Activated CD8-positive, alpha-beta memory T cell treated with anti-CD3 and anti-CD28 coated beads, Interleukin-2, amount 10 ng/mL, durations not matched to agents 7 days and 5 days (primary cell): ENCODE measurements around the gene CIROP. TPM values are rescaled to one million over a fixed set of nuclear protein-coding genes. Genes with fewer than 3 reads are reported as not detected.
A peak's percentile ranks its signal among the peaks of the same experiment; 100 is the strongest.
"Not testable (repeated sequence)": the region's sequence is repeated elsewhere in the genome, so short reads cannot be mapped to it uniquely, and the experiment has no call there.

Experiments used
- ATAC-seq: fragments of 150-1000 bp; cut with Tn5 transposase; one replicate; pipeline ENCODE4 v1.10.0; 2021; ENCODE audit warnings: moderate library complexity
- CTCF ChIA-PET: fragments of 350-600 bp; sonication (Branson Sonifier 250); formaldehyde crosslinking; loops from one replicate; lab custom pipeline; 2021; ENCODE audit warnings: antibody characterized with exemption; lab: Charles Lee
- DNase-seq: peaks from one replicate; pipeline ENCODE4 v3.0.0-alpha.2; 2020
- H3K27ac Mint-ChIP-seq: one replicate; pipeline ENCODE4 v1.8.0; 2021; ENCODE audit warnings: mild to moderate bottlenecking, mixed read lengths
- H3K27me3 Mint-ChIP-seq: one replicate; pipeline ENCODE4 v1.8.0; 2021; ENCODE audit warnings: mixed read lengths
- H3K36me3 Mint-ChIP-seq: one replicate; pipeline ENCODE4 v1.8.0; 2021; ENCODE audit warnings: mild to moderate bottlenecking, mixed read lengths
- H3K4me1 Mint-ChIP-seq: one replicate; pipeline ENCODE4 v1.8.0; 2021; ENCODE audit warnings: mixed read lengths
- H3K4me3 Mint-ChIP-seq: one replicate; pipeline ENCODE4 v1.8.0; 2021; ENCODE audit warnings: mild to moderate bottlenecking, moderate library complexity, mixed read lengths
- H3K9me3 Mint-ChIP-seq: one replicate; pipeline ENCODE4 v1.8.0; 2022; ENCODE audit warnings: low read depth, mixed read lengths
- total RNA-seq, 2 experiments: library from RNA; stranded (reverse); gene quantifications; one replicate each; pipeline ENCODE4 v1.2.3, GENCODE V29; 2021

The CIROP gene
- total RNA-seq, 2 experiments from 2014 or later, result not detected

DNA sequence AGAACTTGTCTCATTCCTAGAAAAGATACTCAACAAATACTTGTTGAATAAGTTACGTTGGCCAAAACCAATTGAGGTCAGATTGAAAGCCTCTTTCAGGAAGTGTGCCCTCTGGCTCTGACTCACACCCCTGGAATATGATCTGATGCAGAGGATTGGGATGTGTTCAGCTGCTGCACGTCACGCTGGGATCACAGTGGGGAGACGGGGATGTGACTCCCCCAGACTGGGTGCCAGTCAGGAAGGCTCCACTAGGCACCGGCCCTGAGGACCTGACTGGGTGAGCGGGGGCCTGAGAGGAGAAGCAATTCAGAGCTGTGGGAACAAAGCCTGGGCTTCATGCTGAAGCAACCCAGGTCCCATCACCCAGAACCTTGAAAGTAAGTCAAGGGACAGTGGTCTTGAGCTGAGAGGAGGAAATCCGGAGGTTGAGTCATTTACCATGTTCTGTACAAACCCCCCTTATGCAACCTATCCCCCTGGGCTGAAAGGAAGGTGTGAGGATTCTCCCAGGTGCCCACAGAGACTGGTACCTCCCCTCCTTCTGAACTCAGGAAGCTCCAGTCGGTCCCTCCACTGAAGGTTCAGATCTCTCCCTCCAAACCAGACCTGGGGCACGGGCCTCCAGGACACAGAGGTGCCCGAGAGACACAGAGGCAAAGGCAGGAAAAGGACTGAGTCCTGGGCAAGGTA, 10.4 kb upstream of the CIROP start:
- CTCF ChIA-PET, result interaction anchor here (1.0 kb wide), 1 partner anchor 69 kb away, joined by 3 read pairs; no protein-coding TSS in a partner anchor
- ATAC-seq (no peak), DNase-seq (no peak)
- Mint-ChIP-seq H3K9me3 (no peaks in the 10 kb centered on the region), H3K27me3 (peaks cover 3% of the 10 kb centered on the region), H3K27ac (no peak overlapping the region), H3K4me1 (peaks cover 35% of the 10 kb centered on the region), H3K4me3 (no peak overlapping the region), H3K36me3 (no peaks in the 10 kb centered on the region)

- H3K9me3 Mint-ChIP-seq, result no peaks in the 10 kb centered on the region
- no peak overlapping the region for H3K27ac Mint-ChIP-seq
- no peak for ATAC-seq
- CTCF ChIA-PET, result interaction anchor here (1.0 to 2.0 kb wide), 2 partner anchors 69 to 72 kb away, joined by 3 to 6 read pairs; no protein-coding TSS in a partner anchor
- peaks cover 29% of the 10 kb centered on the region for H3K4me1 Mint-ChIP-seq
- no peak for DNase-seq
- H3K36me3 Mint-ChIP-seq, result no peaks in the 10 kb centered on the region
- H3K4me3 Mint-ChIP-seq, result no peak overlapping the region
- peaks cover 3% of the 10 kb centered on the region for H3K27me3 Mint-ChIP-seq
These were observed 9.9 kb upstream of the CIROP start for GRCh38 chr14:23114669-23115038.

DNA sequence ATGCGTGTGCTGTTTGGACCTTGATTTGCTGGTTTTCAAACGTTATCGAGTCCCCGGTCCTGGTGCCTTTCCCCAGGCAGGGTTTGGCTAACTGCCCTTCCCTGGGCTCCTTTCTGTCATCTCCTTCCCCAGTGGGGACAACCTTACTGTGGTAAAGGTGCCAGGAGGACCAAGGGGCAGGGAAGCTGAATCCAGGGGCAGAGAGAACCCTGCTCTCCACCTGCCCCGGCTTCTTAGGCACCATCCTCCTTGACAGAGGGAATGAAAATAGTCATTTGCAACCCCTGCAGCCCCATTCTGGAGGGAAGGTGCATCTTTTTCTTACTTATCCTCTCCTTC, 9.3 kb upstream of the CIROP start:
- CTCF ChIA-PET, result interaction anchor here (1.0 to 2.0 kb wide), 2 partner anchors 70 to 73 kb away, joined by 3 to 6 read pairs; no protein-coding TSS in a partner anchor
- no peaks in the 10 kb centered on the region for H3K9me3 Mint-ChIP-seq
- no peak for DNase-seq

DNA sequence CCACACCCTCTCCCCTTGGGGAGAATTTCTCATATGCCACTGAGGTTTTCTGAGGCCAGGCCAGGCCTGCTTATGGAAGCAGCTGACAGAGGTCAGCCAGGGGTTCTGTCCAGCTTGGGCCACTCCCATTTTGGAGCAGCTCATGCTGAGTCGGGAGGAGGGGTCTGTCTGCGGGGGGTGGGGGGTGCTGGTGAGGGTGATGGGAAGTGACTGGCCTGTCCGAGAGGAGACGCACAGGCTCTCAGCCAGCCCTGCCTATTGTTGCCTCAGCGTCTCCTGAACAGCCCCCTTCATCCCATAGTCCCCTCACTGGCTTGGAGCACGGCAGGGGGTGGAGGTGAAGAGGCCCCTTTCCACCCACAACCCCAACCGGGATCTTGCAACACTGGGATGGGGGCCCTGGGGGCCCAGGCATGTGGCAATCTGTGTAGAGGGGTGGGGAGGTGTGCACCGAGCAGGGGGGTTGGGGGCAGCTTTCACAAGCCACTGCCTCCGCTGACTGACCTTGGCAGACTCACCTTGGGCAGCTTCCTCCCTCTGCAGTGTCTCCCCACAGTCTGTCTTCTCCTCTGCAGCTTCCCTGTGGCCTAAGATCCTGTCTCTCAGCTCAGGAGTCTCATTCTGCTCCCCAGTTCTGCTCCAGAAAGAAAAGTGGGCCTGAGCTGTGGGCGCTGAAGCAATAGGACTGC, 8.8 kb upstream of the CIROP start:
- CTCF ChIA-PET, result interaction anchor here (1.3 to 3.3 kb wide), 3 partner anchors 7 to 73 kb away, joined by 3 to 23 read pairs (median 6); no protein-coding TSS in a partner anchor
- ATAC-seq, result no peak
- peaks cover 21% of the 10 kb centered on the region for H3K4me1 Mint-ChIP-seq
- no peak overlapping the region for H3K4me3 Mint-ChIP-seq
- DNase-seq, result no peak
- H3K9me3 Mint-ChIP-seq, result no peaks in the 10 kb centered on the region
- H3K27ac Mint-ChIP-seq, result no peak overlapping the region
- H3K36me3 Mint-ChIP-seq, result no peaks in the 10 kb centered on the region
- H3K27me3 Mint-ChIP-seq, result peaks cover 3% of the 10 kb centered on the region

More for the DNA sequence above, 9.3 kb upstream of the CIROP start:
- Mint-ChIP-seq H3K36me3 (no peaks in the 10 kb centered on the region), H3K4me3 (no peak overlapping the region), H3K4me1 (peaks cover 24% of the 10 kb centered on the region), H3K27me3 (peaks cover 3% of the 10 kb centered on the region), H3K27ac (no peak overlapping the region)
- no peak for ATAC-seq

- Mint-ChIP-seq H3K9me3 (no peaks in the 10 kb centered on the region), H3K27me3 (peaks cover 3% of the 10 kb centered on the region), H3K4me1 (peaks cover 16% of the 10 kb centered on the region), H3K4me3 (no peak overlapping the region), H3K36me3 (no peaks in the 10 kb centered on the region), H3K27ac (no peak overlapping the region)
- ATAC-seq (peak; percentile 38), DNase-seq (no peak)
- CTCF ChIA-PET, result interaction anchor here (1.0 to 3.3 kb wide), 7 partner anchors 8 to 74 kb away, joined by 3 to 23 read pairs (median 4); no protein-coding TSS in a partner anchor
These were observed 7.8 kb upstream of the CIROP start for GRCh38 chr14:23112359-23113178.

GRCh38 chr14:23110579-23111365, 6.0 kb upstream of the CIROP start:
- H3K4me1 Mint-ChIP-seq, result peaks cover 16% of the 10 kb centered on the region
- H3K9me3 Mint-ChIP-seq, result no peaks in the 10 kb centered on the region
- DNase-seq, result no peak
- no peaks in the 10 kb centered on the region for H3K36me3 Mint-ChIP-seq
- H3K4me3 Mint-ChIP-seq, result no peak overlapping the region
- no peak overlapping the region for H3K27ac Mint-ChIP-seq
- CTCF ChIA-PET, result interaction anchor here (0.7 to 3.4 kb wide), 6 partner anchors 10 to 183 kb away, joined by 3 to 25 read pairs (median 10); no protein-coding TSS in a partner anchor
- peaks cover 3% of the 10 kb centered on the region for H3K27me3 Mint-ChIP-seq
- ATAC-seq, result no peak

GRCh38 chr14:23109769-23110168, 5.0 kb upstream of the CIROP start:
- no peak for DNase-seq
- no peaks in the 10 kb centered on the region for H3K9me3 Mint-ChIP-seq
- H3K4me1 Mint-ChIP-seq, result peaks cover 9% of the 10 kb centered on the region
- H3K27ac Mint-ChIP-seq, result no peak overlapping the region
- H3K4me3 Mint-ChIP-seq, result no peak overlapping the region
- ATAC-seq, result no peak
- no peaks in the 10 kb centered on the region for H3K36me3 Mint-ChIP-seq
- CTCF ChIA-PET, result interaction anchor here (0.6 to 3.4 kb wide), 12 partner anchors 10 to 1856 kb away, joined by 3 to 25 read pairs (median 4); no protein-coding TSS in a partner anchor
- H3K27me3 Mint-ChIP-seq, result peaks cover 3% of the 10 kb centered on the region

- H3K9me3 Mint-ChIP-seq, H3K4me1 Mint-ChIP-seq, H3K4me3 Mint-ChIP-seq, H3K27ac Mint-ChIP-seq, ATAC-seq, DNase-seq, H3K36me3 Mint-ChIP-seq, H3K27me3 Mint-ChIP-seq: not testable (repeated sequence)
- CTCF ChIA-PET, result interaction anchor here (1.4 to 3.4 kb wide), 4 partner anchors 13 to 40 kb away, joined by 4 to 25 read pairs (median 8); partner anchors contain the start of genes ACIN1 and C14orf119
These were observed 3.4 kb upstream of the CIROP start for GRCh38 chr14:23108169-23108568.

- H3K27me3 Mint-ChIP-seq, ATAC-seq, CTCF ChIA-PET: not testable (repeated sequence)
These were observed 2.8 kb upstream of the CIROP start for GRCh38 chr14:23107620-23108019.

DNA sequence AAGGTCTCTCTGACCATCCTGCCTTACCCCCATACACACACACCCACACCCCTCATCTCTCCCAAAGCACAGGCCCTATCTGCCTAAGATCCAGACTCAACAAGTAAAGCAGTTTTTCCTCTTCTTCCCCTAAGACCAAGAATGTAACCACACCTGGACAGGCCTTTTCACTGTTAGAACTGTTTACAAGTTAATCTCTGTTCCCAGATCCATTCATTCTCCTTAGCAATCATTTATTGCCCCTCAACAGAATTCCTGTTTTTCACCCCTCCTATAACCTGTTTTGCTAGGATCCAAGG, 1.9 kb upstream of the CIROP start:
- ATAC-seq, result no peak
- no peak overlapping the region for H3K27ac Mint-ChIP-seq

More at GRCh38 chr14:23107620-23108019, 2.8 kb upstream of the CIROP start:
- not testable (repeated sequence) for H3K36me3 Mint-ChIP-seq, H3K4me1 Mint-ChIP-seq, H3K27ac Mint-ChIP-seq, H3K9me3 Mint-ChIP-seq, DNase-seq, H3K4me3 Mint-ChIP-seq

DNA sequence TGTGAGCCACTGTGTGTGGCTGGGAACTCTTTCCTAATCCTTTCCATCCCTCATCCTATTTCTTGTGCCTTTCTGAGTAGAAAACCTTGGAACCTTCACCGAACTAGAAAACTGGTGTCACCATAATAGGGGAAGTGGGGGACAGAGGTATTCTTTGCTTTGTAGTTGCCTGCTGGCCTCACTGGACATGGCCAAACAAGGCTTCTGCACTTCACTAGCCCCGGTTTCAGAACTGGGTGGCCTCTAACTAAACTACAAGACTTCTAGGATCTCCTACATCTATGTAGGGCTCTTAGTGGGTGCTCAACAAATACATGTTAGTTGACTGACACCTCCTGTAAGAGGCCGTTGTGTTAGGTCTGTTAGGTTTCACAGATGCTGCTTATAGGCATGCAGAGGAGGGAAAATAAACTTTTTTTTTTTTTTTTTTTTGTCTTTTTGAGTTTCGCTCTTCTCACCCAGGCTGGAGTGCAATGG, 597 bp upstream of the CIROP start:
- Mint-ChIP-seq H3K4me1 (no peaks in the 10 kb centered on the region), H3K9me3 (no peaks in the 10 kb centered on the region), H3K27me3 (peaks cover 2% of the 10 kb centered on the region), H3K36me3 (no peaks in the 10 kb centered on the region), H3K4me3 (no peak overlapping the region), H3K27ac (no peak overlapping the region)
- ATAC-seq, result no peak
- no peak for DNase-seq
- CTCF ChIA-PET, result no interaction called here

More for the DNA sequence above, 1.9 kb upstream of the CIROP start:
- no peaks in the 10 kb centered on the region for H3K4me1 Mint-ChIP-seq
- peaks cover 2% of the 10 kb centered on the region for H3K27me3 Mint-ChIP-seq
- CTCF ChIA-PET, result interaction anchor here (1.0 to 1.5 kb wide), 2 partner anchors 9 to 12 kb away, joined by 3 read pairs; partner anchors contain the start of gene ACIN1
- H3K4me3 Mint-ChIP-seq, result no peak overlapping the region
- no peaks in the 10 kb centered on the region for H3K9me3 Mint-ChIP-seq
- no peaks in the 10 kb centered on the region for H3K36me3 Mint-ChIP-seq
- no peak for DNase-seq

DNA sequence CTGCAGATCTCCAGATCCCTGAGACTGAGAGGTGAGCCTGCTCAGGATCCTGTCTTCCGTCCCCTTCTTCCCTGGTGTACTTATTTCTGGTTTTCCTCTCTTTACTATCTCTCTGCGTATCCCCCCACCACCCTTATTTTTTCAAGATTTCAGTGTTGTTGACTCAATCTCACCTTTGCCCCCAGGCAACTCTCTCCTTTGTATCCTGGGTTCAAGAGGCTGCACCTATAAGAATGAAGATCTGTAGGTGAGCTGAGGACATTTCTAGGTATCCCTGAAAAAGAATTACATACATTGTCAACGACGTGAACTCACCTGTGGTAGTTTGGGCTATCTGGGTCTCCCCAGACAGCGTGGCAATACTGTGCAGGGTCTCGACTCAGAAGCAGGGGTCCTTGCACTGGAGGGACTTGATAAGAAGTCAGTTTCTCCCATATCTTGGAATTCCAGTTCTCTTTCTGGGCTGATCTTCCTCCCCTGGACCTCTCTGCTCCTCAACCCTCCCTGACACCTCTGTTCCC, 659 bp downstream of the CIROP start:
- Mint-ChIP-seq H3K36me3 (peaks cover 2% of the 10 kb centered on the region), H3K4me1 (no peaks in the 10 kb centered on the region), H3K27ac (no peak overlapping the region), H3K4me3 (no peak overlapping the region), H3K27me3 (peaks cover 2% of the 10 kb centered on the region), H3K9me3 (no peaks in the 10 kb centered on the region)
- no peak for DNase-seq
- no peak for ATAC-seq
- CTCF ChIA-PET, result interaction anchor here (1.8 to 1.9 kb wide), 2 partner anchors 16 to 27 kb away, joined by 4 to 7 read pairs; no protein-coding TSS in a partner anchor
